Measurements from ENCODE around the gene AGRN.

DNA sequence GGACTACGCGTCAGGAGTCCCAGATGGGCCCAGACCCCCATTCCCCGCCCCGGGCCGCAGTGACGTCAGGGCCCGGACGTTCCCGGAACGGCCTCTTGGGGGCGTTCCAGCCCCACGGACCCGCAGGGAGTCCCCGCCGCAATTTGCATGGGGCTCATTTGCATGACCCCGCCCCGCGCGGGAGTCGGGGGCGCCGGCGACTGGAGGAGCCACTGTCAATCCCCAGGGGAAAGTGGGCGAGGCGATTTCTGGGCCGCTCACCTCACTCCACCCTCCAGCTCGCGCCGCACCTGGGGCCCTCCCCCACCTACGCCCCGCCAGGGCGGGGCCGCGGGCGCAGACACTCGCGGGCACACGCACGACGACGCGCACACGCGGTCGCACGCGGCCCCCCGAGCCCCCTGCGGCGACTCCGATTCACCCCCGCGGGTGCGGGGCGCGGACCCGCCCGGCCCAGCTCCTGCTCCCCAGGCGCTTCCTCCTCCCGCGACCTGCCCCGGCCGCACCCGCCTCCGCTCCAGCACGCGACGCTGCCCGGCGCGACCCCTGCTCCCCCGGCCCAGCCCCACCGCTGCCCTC is 13.2 kb downstream of the AGRN start:
- TF ChIP-seq, protein P1, sequence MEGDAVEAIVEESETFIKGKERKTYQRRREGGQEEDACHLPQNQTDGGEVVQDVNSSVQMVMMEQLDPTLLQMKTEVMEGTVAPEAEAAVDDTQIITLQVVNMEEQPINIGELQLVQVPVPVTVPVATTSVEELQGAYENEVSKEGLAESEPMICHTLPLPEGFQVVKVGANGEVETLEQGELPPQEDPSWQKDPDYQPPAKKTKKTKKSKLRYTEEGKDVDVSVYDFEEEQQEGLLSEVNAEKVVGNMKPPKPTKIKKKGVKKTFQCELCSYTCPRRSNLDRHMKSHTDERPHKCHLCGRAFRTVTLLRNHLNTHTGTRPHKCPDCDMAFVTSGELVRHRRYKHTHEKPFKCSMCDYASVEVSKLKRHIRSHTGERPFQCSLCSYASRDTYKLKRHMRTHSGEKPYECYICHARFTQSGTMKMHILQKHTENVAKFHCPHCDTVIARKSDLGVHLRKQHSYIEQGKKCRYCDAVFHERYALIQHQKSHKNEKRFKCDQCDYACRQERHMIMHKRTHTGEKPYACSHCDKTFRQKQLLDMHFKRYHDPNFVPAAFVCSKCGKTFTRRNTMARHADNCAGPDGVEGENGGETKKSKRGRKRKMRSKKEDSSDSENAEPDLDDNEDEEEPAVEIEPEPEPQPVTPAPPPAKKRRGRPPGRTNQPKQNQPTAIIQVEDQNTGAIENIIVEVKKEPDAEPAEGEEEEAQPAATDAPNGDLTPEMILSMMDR (IDR thresholded peaks at IDR 0.05 in 2 of 3, conservative IDR thresholded peaks at IDR 0.05 in 1 of 3; ENCODE audit: borderline replicate concordance in 1 of 3, insufficient read depth in 1 of 3, low read depth in 2 of 3, low read length in 2 of 3), result peak in 2 of 3 experiments; percentile 67 to 69; a peak in 5 of 6 replicates
- no peak for TF ChIP-seq POLR2AphosphoS5 (IDR thresholded peaks at IDR 0.05; ENCODE audit: low read depth, low read length)
- no peak for TF ChIP-seq EZH2phosphoT487 (IDR thresholded peaks at IDR 0.05; ENCODE audit: borderline replicate concordance)
- no peak for TF ChIP-seq ZBTB33 (IDR thresholded peaks at IDR 0.05; ENCODE audit: extremely low read depth, insufficient replicate concordance, low read length)
- TF ChIP-seq POLR2A (IDR thresholded peaks at IDR 0.05; ENCODE audit: borderline replicate concordance, extremely low read depth, insufficient read depth, insufficient read length), result no peak
- TF ChIP-seq RAD21 (IDR thresholded peaks at IDR 0.05; ENCODE audit: low read depth), result peak; percentile 79
- TF ChIP-seq SRF (IDR thresholded peaks at IDR 0.05; ENCODE audit: low read depth), result no peak
- TF ChIP-seq TCF7L2 (IDR thresholded peaks at IDR 0.05; ENCODE audit: borderline replicate concordance, extremely low read depth, insufficient read depth, insufficient read length), result no peak

All from HCT116 (cell line).